COLO829 (cell line): ENCODE results near the gene BORCS6.
A peak's percentile ranks its signal among the peaks of the same experiment; 100 is the strongest.

ENCODE experiments used
- DNase-seq: peaks from one replicate; pipeline ENCODE4 v3.0.0; 2012; ENCODE audit warnings: low spot score

The BORCS6 gene

GRCh38 chr17:8210761-8211458, 20.9 kb upstream of the BORCS6 start:
- no peak for DNase-seq

GRCh38 chr17:8209907-8210760, 20.2 kb upstream of the BORCS6 start, which contains the start of gene AURKB:
TSS of gene AURKB (minus strand) at chr17:8210575. CDS start at chr17:8210224, 351 bp downstream.
- DNase-seq = peak; percentile 94

DNA sequence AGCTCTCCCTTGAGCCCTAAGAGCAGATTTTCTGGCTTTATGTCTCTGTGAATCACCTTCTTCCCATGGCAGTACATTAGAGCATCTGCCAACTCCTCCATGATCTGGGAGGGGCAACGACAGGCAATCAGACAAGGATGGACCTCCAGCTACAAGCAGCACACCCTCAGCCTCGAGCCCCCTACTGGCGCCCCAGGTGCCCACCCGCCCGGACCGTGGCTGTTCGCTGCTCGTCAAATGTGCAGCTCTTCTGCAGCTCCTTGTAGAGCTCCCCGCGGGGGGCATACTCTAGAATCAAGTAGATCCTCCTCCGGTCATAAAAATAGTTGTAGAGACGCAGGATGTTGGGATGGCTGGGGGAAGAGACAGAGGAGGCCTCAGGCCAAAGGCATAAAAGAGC, 16.6 kb upstream of the BORCS6 start:
- no peak for DNase-seq

DNA sequence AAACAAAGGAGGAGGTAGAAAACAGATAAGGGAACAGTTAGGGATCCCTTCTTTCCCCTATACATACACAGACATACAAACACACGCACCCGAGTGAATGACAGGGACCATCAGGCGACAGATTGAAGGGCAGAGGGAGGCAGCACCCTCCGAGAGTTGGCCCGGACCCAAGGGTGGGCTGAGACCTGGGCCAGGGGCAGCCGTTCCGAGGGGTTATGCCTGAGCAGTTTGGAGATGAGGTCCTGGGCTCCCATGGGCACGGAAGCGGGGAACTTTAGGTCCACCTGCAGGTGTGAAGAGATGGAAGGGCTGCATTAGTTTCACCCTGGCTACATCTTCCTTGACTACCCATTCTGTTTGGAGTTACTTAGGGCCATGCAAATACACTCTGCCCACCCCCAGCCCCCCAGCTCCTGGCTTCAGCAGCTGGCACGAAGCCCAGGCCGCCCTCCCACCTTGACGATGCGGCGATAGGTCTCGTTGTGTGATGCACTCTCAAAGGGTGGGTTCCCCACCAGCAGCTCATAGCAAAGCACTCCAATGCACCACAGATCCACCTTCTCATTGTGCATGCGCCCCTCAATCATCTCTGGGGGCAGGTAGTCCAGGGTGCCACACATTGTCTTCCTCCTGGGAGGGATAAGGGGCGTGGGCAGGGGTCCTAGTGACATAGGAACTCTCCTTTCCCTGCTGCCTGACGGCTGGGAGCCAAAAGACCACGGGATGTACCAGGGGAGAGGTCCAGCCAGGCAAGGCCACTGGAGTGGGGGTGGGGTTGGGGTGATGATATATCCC, 15.0 kb upstream of the BORCS6 start:
- no peak for DNase-seq

DNA sequence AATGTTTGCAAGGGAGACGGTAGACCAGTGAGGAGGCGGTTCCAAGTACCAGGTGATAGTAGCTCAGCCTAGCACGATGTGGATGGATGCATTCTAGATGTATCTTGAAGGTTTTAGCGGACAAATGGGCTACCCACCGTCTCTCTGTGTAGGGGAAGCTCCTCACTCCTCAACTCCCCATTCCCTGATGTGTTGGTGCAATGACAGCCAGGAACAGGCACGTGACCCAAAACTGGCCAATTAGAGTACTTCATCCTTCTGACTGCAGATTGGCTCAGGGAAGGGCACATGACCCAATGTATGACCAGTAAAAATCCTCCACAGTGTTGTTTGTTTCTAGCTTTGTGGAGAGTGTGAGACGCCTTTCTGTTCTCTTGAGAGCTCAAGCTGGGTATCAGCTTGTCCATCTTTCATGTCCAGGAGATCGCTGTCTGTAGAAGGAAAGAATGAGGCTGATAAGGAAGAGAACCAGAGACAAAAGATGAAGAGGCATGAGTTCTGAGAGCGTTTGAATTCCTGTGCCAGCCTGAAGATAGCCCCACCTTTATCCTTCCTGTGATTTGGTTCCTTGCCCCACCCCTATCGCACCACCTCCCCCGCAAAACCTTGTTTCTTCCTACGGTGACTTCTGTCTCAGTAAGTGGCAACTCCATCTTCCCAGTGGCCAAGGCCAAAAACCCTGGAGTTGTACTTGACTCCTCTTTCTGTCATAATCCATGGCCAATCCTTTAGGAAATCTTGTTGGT, 2.3 kb upstream of the BORCS6 start:
- DNase-seq = peak; percentile 79

DNA sequence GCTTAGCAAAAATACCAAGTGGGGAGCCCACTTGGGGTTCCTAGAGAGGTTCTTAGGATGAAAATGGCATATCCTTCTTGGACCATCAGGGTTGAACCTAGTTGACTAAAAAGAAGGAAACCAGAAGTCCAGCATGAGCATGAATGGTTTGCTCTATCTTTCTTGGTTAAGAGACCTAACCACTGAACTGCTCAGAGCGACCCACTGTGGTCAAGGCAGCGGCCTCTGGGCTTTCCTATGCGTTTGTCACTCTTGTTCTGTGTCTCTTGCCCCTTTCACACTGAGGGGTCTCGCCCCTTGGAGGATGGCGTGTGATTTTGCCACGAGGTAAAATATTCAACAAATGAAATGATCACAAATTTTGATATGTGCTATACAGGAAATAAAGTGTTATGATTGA, 526 bp upstream of the BORCS6 start:
- DNase-seq = no peak

- no peak for DNase-seq
Measured at GRCh38 chr17:8189041-8189710, 804 bp downstream of the BORCS6 start.

GRCh38 chr17:8188263-8188839, 1.6 kb downstream of the BORCS6 start:
- DNase-seq = no peak

GRCh38 chr17:8187517-8188262, 2.3 kb downstream of the BORCS6 start:
- DNase-seq = peak; percentile 97

GRCh38 chr17:8186787-8187516, 3.0 kb downstream of the BORCS6 start:
- peak; percentile 91 for DNase-seq

GRCh38 chr17:8186446-8186786, 3.6 kb downstream of the BORCS6 start:
- no peak for DNase-seq

DNA sequence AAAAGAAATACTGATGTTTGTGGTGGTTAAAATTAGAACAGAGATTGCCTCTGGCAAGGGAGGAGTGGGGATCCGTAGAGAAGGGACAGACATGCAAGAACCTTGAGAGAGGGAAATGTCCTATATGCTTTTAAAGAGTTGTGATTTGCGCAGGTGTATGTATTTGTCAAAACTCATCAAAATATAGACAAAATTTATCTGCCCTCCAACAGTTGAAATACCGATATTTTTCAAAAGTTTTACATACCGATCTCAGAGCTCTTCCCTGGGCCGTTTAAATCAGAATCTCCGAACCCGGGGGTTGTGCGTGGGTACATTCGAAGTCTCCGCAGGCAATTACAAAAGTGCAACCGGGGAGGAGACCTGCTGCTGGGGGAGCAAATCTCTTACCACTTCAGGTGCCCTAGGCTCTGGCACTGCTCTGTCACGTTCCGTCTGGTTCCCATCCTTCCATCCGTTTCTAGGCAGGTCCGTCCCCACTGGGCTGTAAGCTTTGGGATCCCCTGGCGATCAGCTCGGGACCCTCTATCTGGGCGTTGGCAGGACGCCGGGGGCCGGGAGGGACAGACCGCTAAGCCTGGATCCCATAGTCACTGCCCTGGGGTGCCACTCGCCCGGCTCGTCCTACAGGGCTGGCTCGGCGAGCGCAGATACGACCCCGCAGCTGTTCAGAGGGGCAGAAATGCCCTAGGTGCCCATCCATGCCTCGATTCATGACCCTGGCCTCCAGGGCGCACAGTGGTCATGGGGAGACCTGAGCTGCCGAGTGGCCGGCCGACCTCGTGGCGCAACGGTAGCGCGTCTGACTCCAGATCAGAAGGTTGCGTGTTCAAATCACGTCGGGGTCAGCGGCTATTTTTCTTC, 4.2 kb downstream of the BORCS6 start:
- DNase-seq = peak; percentile 77

GRCh38 chr17:8176998-8177731, 12.8 kb downstream of the BORCS6 start:
- DNase-seq = no peak

DNA sequence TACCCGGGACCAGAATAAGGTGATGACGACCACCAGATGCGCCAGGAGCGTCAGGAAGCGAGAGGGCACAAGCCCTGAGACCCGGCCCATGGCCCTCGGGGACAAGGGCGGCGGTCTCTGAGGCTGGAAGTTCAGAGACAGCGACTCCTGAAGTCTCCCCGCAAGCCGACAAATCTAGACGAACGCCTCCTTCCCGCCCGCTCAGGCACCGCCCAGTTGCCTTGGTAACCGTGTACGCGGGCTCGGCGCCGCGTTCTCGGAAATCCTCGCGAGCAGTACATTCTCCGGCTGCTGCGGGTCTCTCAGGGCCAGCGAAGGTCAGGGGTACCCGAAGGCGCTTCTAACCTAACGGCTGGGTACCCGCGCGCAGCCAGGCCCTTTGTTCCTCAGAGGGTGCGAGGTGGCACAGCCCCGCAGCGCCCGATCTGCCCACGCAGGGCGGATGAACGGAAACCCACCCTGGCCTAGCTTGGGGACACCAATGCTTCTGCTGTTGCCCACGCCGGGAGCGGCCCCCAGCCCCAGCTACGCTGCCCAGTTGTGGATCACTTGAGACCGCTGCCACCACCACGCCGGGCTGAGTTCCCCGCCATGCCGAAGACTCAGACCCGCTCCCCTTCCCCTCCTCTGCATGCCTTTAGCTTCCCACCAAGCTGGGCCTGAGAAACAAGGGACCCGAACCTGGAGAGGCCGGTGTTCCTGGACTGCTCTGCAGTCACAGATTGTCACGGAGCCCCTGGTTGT, 13.6 kb downstream of the BORCS6 start, which contains the start of gene TMEM107:
Gene TMEM107 (minus strand): TSS at position 184 of the 744 bp plus-strand sequence. CDS start 94 bp downstream, at position 90.
- DNase-seq = peak; percentile 65

DNA sequence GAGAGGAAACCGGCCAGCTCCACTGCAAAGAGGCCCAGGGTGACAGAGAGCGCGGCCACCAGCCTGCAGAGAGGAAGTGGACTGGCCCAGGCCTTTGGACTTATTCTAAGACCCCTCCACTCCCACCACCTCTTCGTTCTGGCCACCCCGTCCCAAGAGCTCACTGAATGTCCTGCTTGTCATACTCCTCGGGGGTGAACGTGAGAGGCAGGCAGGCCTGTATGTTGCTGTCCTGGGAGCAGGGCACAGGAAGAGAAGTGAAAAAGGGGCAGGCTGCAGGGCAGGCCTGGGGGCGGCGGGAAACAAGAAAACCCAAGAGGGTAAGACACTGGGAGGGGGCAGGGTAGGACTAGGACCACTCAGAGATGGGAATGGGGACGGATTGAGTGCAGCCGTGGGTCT, 14.2 kb downstream of the BORCS6 start:
- DNase-seq = no peak

GRCh38 chr17:8173871-8174322, 16.1 kb downstream of the BORCS6 start:
- DNase-seq = no peak
